Fibroblast of lung (primary cell): ENCODE results near the gene TPST2.

Source experiments
- EZH2 ChIP-seq: IDR thresholded peaks from 2 replicates; pipeline ENCODE4 v1.5.1; 2012; ENCODE audit warnings: low read length, control low read depth, mild to moderate bottlenecking; ENCODE audit errors: missing control alignments
- TF ChIP-seq, protein P1 (sequence below), 2 donors: IDR thresholded peaks in 1 of 2; conservative IDR thresholded peaks in 1 of 2; 1 replicate in 1 of 2; 2 replicates in 1 of 2; pipeline ENCODE4 v1.5.1; 2011 to 2012; ENCODE audit warnings: low read length in 2 of 2, control low read depth in 1 of 2, inconsistent platforms in 1 of 2, low read depth in 1 of 2, mild to moderate bottlenecking in 1 of 2

- TF ChIP-seq, protein P1, sequence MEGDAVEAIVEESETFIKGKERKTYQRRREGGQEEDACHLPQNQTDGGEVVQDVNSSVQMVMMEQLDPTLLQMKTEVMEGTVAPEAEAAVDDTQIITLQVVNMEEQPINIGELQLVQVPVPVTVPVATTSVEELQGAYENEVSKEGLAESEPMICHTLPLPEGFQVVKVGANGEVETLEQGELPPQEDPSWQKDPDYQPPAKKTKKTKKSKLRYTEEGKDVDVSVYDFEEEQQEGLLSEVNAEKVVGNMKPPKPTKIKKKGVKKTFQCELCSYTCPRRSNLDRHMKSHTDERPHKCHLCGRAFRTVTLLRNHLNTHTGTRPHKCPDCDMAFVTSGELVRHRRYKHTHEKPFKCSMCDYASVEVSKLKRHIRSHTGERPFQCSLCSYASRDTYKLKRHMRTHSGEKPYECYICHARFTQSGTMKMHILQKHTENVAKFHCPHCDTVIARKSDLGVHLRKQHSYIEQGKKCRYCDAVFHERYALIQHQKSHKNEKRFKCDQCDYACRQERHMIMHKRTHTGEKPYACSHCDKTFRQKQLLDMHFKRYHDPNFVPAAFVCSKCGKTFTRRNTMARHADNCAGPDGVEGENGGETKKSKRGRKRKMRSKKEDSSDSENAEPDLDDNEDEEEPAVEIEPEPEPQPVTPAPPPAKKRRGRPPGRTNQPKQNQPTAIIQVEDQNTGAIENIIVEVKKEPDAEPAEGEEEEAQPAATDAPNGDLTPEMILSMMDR (conservative IDR thresholded peaks at IDR 0.05 in 1 of 2, IDR thresholded peaks at IDR 0.05 in 1 of 2; ENCODE audit: low read depth in 1 of 2, low read length in 2 of 2), result no peak
- TF ChIP-seq EZH2, result no peak
These were observed 25.8 kb downstream of the TPST2 start for GRCh38 chr22:26564181-26564580.
